HepG2 (cell line): ENCODE measurements around the gene GNB3. TPM values are rescaled to one million over a fixed set of nuclear protein-coding genes. Genes with fewer than 3 reads are reported as not detected.

Experiments used
- AGO1 ChIP-seq: fragments of 200-400 bp; formaldehyde crosslinking; IDR thresholded peaks from 2 replicates; pipeline ENCODE4 v1.6.1; 2017; ENCODE audit warnings: mild to moderate bottlenecking, low read depth, low read length, moderate library complexity; ENCODE audit not compliant: poor library complexity, severe bottlenecking
- BRF2 ChIP-seq: sonication (generic); formaldehyde crosslinking; IDR thresholded peaks from 2 replicates; pipeline ENCODE4 v1.8.1; 2022; ENCODE audit warnings: mild to moderate bottlenecking, missing genetic modification reagents
- FOXO1 ChIP-seq: sonication (generic); formaldehyde crosslinking; IDR thresholded peaks from 2 replicates; pipeline ENCODE4 v1.4.0; 2020; ENCODE audit warnings: missing genetic modification reagents
- GLMP ChIP-seq: sonication (generic); formaldehyde crosslinking; IDR thresholded peaks from 2 replicates; pipeline ENCODE4 v1.9.0; 2021; ENCODE audit warnings: missing genetic modification reagents, mild to moderate bottlenecking, borderline replicate concordance
- HDAC1 ChIP-seq: sonication (generic); formaldehyde crosslinking; IDR thresholded peaks from 2 replicates; pipeline ENCODE4 v1.5.1; 2020; ENCODE audit warnings: mild to moderate bottlenecking, missing genetic modification reagents
- KMT2A ChIP-seq: sonication (generic); formaldehyde crosslinking; IDR thresholded peaks from 2 replicates; pipeline ENCODE4 v1.4.0; 2020; ENCODE audit warnings: missing genetic modification reagents
- MTA1 ChIP-seq: sonication (generic); formaldehyde crosslinking; IDR thresholded peaks from 2 replicates; pipeline ENCODE4 v1.4.0; 2020; ENCODE audit warnings: missing genetic modification reagents, mild to moderate bottlenecking, borderline replicate concordance
- PAX8 ChIP-seq: sonication (generic); formaldehyde crosslinking; IDR thresholded peaks from 2 replicates; pipeline ENCODE4 v1.8.0; 2022; ENCODE audit warnings: mild to moderate bottlenecking, missing genetic modification reagents, borderline replicate concordance
- RAD21 ChIP-seq: fragments of 450-650 bp; formaldehyde crosslinking; IDR thresholded peaks from 2 replicates; pipeline ENCODE4 v1.5.0; 2020; ENCODE audit warnings: mild to moderate bottlenecking
- RARA ChIP-seq: IDR thresholded peaks from 2 replicates; pipeline ENCODE4 v1.6.1; 2016; ENCODE audit warnings: missing genetic modification reagents, missing compliant biosample characterization
- SETDB1 ChIP-seq: sonication (generic); formaldehyde crosslinking; IDR thresholded peaks from 2 replicates; pipeline ENCODE4 v1.5.1; 2020; ENCODE audit warnings: missing genetic modification reagents, mild to moderate bottlenecking, borderline replicate concordance
- SOX13 ChIP-seq, 3 experiments: fragments of 450-650 bp in 1 of 3; sonication (generic) in 1 of 3; formaldehyde crosslinking in 1 of 3; IDR thresholded peaks in 2 of 3; conservative IDR thresholded peaks in 1 of 3; 2 replicates each; pipeline versions ENCODE4 v1.5.0 to v1.6.1; 2016 to 2020; ENCODE audit warnings: antibody characterized with exemption in 1 of 3, mild to moderate bottlenecking in 1 of 3, missing compliant biosample characterization in 1 of 3, missing genetic modification reagents in 1 of 3, moderate library complexity in 1 of 3
- ZBTB25 ChIP-seq: IDR thresholded peaks from 2 replicates; pipeline ENCODE4 v1.6.1; 2018; ENCODE audit warnings: missing genetic modification reagents
- ZKSCAN1 ChIP-seq: fragments of 150-350 bp; IDR thresholded peaks from 2 replicates; pipeline ENCODE4 v1.6.1; 2014; ENCODE audit warnings: low read length
- ZNF180 ChIP-seq: sonication (generic); formaldehyde crosslinking; IDR thresholded peaks from 2 replicates; pipeline ENCODE4 v1.4.0; 2020; ENCODE audit warnings: low read depth, missing genetic modification reagents, borderline replicate concordance
- ZNF282 ChIP-seq: fragments of 450-650 bp; IDR thresholded peaks from 2 replicates; pipeline ENCODE4 v1.6.1; 2018; ENCODE audit not compliant: partially characterized antibody
- ZNF296 ChIP-seq: sonication (generic); formaldehyde crosslinking; conservative IDR thresholded peaks from 2 replicates; pipeline ENCODE4 v1.5.0; 2020; ENCODE audit warnings: mild to moderate bottlenecking, missing genetic modification reagents
- ZNF580 ChIP-seq: IDR thresholded peaks from 2 replicates; pipeline ENCODE4 v1.6.1; 2016; ENCODE audit warnings: low read depth, borderline replicate concordance
- ZNF850 ChIP-seq: sonication (generic); formaldehyde crosslinking; conservative IDR thresholded peaks from 2 replicates; pipeline ENCODE4 v1.9.0; 2021; ENCODE audit warnings: mild to moderate bottlenecking, missing genetic modification reagents
- polyA plus RNA-seq, 8 experiments: library from polyadenylated mRNA; depleted of rRNA in 3 of 8; stranded (reverse) in 7 of 8; unstranded in 1 of 8; fragments of >200 nt; fragmentation: Illumina TruSeq in 4 of 8; extraction: Trizol in 4 of 8; gene quantifications; 2 replicates each; pipeline versions ENCODE4 v1.2.1 to v1.2.3, GENCODE V29; 2011 to 2016; ENCODE audit warnings: low read depth in 4 of 8, missing spikeins in 1 of 8, mixed read lengths in 1 of 8; ENCODE audit not compliant: insufficient read depth in 1 of 8
- total RNA-seq, 5 experiments: library from RNA; depleted of rRNA; stranded (reverse); fragments of >200 nt; fragmentation: Illumina TruSeq; extraction: Trizol; gene quantifications; 2 replicates each; pipeline ENCODE4 v1.2.3, GENCODE V29; 2016; ENCODE audit warnings: low read depth in 1 of 5

The GNB3 gene
- total and polyA plus RNA-seq, 2 of the 13 experiments (the other 11 are each of a cell fraction or from before 2014, with no cell fraction given): 1.3 to 3.6 TPM

- TF ChIP-seq BRF2 (CRISPR knock-in tag): no peak
- no peak for TF ChIP-seq AGO1
- peak; percentile 81 for TF ChIP-seq RAD21 (CRISPR knock-in tag)
- no peak for TF ChIP-seq SOX13 (IDR thresholded peaks at IDR 0.05)
- 0 out of 4 replicates have a peak, but pooled peaks of 1 of the 2 experiments have one; percentile 7 for TF ChIP-seq SOX13 (CRISPR knock-in tag; conservative IDR thresholded peaks at IDR 0.05 in 1 of 2, IDR thresholded peaks at IDR 0.05 in 1 of 2)
- TF ChIP-seq FOXO1 (CRISPR knock-in tag): no peak
- 0 out of 2 replicates have a peak, but pooled peaks have one; percentile 35 for TF ChIP-seq HDAC1 (CRISPR knock-in tag)
- TF ChIP-seq ZKSCAN1: no peak
- peak; percentile 45; the same call in 1 of the 2 replicates for TF ChIP-seq ZBTB25 (CRISPR knock-in tag)
- no peak for TF ChIP-seq ZNF850
- no peak for TF ChIP-seq ZNF282
- TF ChIP-seq GLMP (CRISPR knock-in tag): no peak
- TF ChIP-seq PAX8 (CRISPR knock-in tag): 0 out of 2 replicates have a peak, but pooled peaks have one; percentile 43
- peak; percentile 17; the same call in 1 of the 2 replicates for TF ChIP-seq ZNF580
- TF ChIP-seq ZNF296 (CRISPR knock-in tag): no peak
- no peak for TF ChIP-seq KMT2A (CRISPR knock-in tag)
- no peak for TF ChIP-seq SETDB1 (CRISPR knock-in tag)
- TF ChIP-seq ZNF180 (CRISPR knock-in tag): no peak
- no peak for TF ChIP-seq RARA (CRISPR knock-in tag)
- 0 out of 2 replicates have a peak, but pooled peaks have one; percentile 28 for TF ChIP-seq MTA1
These were observed 28.6 kb downstream of the GNB3 start (continued) for GRCh38 chr12:6869049-6870021.
